LNCaP clone FGC (cell line): ENCODE measurements around the gene GABRG3.

Experiments
- DNase-seq: peaks from one replicate; pipeline ENCODE4 v3.0.0-alpha.2; 2011; ENCODE audit warnings: low read depth
- H3K4me3 ChIP-seq: 2 replicates; pipeline ENCODE4 v1.5.1; 2011; ENCODE audit warnings: mild to moderate bottlenecking, low read depth, low read length, control low read depth
- CTCF ChIP-seq: IDR thresholded peaks from 2 replicates; pipeline ENCODE4 v1.5.1; 2012; ENCODE audit warnings: mild to moderate bottlenecking; ENCODE audit not compliant: control insufficient read depth, insufficient read depth; ENCODE audit errors: extremely low read depth

The GABRG3 gene

GRCh38 chr15:27479296-27480140 lies 508.5 kb downstream of the GABRG3 start:
- no peak for DNase-seq
- H3K4me3 ChIP-seq = no peak overlapping the region

GRCh38 chr15:27480141-27480530 lies 509.2 kb downstream of the GABRG3 start:
- DNase-seq = no peak
- no peak for TF ChIP-seq CTCF
- no peak overlapping the region for H3K4me3 ChIP-seq

More at GRCh38 chr15:27479296-27480140, 508.5 kb downstream of the GABRG3 start:
- no peak for TF ChIP-seq CTCF

- no peak for TF ChIP-seq CTCF
- no peak overlapping the region for H3K4me3 ChIP-seq
- DNase-seq = no peak
These were observed 509.7 kb downstream of the GABRG3 start for GRCh38 chr15:27480642-27481041.

GRCh38 chr15:27481768-27482167 lies 510.8 kb downstream of the GABRG3 start:
- DNase-seq = no peak
- no peak for TF ChIP-seq CTCF
- no peak overlapping the region for H3K4me3 ChIP-seq

DNA sequence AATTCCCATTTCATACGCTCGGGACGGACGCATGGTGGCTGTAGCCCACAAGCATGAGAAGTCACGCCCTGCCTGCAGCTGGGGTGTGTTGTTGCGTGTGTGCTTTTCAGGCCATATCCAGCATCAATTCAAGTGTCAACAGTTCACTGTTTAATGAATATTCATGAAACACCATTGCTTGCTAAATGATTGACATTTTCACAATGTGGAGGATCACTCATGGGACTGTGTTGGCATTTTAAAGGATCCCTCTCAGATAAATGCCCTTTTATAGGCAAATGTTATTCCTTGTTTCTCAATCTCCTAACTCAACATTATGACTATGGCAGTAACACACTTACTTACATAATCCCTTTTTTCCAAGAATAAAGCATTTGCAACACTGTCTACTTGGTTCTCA lies 511.3 kb downstream of the GABRG3 start:
- no peak for DNase-seq
- no peak for TF ChIP-seq CTCF
- no peak overlapping the region for H3K4me3 ChIP-seq

DNA sequence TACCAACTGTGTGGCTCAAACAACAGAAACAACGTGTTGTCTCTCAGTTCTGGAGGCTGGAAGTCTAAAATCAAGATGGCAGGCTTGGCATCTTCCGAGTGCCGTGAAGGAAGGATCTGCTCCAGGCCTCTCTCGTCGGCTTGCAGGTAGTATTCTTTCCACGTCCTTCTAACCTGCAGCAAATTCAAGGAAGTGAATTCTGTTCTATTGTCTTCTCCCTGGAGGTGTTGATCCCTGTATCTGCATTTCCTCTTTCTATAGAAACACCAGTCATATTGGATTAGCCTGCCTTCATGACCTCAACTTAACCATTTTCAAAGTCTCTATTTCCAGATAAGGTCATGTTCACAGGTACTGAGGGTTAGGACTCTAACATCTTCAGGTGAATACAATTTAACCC lies 512.1 kb downstream of the GABRG3 start:
- DNase-seq = no peak
- H3K4me3 ChIP-seq = no peak overlapping the region
- no peak for TF ChIP-seq CTCF

DNA sequence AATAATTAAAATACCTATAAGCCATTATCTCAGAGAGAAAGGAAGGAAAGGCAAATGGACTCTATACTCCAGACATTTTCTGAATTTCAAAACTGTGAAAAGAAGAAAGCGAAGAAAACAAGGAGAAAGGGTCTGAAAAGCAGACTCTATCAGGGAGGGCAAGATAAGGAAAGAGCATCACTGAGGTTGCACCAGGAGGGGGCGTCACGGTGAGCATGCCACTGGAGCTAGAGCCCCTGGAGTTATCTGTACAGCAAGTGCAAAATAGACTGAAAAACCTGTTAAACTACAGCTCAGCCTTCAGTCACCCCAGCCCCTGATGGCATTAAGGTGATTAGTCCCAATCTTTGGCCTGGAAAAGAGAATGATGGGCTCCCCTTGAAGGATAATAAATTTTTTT lies 514.3 kb downstream of the GABRG3 start:
- no peak for TF ChIP-seq CTCF
- no peak for DNase-seq
- no peak overlapping the region for H3K4me3 ChIP-seq
